Liver (tissue), 3 donors: Measurements from ENCODE around the gene BDH1.

Source experiments
- CTCF ChIP-seq: fragments of 150-350 bp; IDR thresholded peaks from 2 replicates; pipeline ENCODE4 v1.5.1; 2017; ENCODE audit warnings: improper control_type of control experiment, low read depth, low read length; ENCODE audit not compliant: missing input control
- TAF1 ChIP-seq: conservative IDR thresholded peaks from 2 replicates; pipeline ENCODE4 v1.6.1; 2016; ENCODE audit warnings: antibody characterized with exemption, mild to moderate bottlenecking
- ZBTB33 ChIP-seq: IDR thresholded peaks from 2 replicates; pipeline ENCODE4 v1.6.1; 2016; ENCODE audit warnings: antibody characterized with exemption
- donor health status: healthy.
- donor health status: healthy.

GRCh38 chr3:197533927-197534725 lies 21.6 kb downstream of the BDH1 start:
- TF ChIP-seq TAF1 (no peak), ZBTB33 (no peak), CTCF (no peak)
